ENCODE results near the gene ATOH8.

DNA sequence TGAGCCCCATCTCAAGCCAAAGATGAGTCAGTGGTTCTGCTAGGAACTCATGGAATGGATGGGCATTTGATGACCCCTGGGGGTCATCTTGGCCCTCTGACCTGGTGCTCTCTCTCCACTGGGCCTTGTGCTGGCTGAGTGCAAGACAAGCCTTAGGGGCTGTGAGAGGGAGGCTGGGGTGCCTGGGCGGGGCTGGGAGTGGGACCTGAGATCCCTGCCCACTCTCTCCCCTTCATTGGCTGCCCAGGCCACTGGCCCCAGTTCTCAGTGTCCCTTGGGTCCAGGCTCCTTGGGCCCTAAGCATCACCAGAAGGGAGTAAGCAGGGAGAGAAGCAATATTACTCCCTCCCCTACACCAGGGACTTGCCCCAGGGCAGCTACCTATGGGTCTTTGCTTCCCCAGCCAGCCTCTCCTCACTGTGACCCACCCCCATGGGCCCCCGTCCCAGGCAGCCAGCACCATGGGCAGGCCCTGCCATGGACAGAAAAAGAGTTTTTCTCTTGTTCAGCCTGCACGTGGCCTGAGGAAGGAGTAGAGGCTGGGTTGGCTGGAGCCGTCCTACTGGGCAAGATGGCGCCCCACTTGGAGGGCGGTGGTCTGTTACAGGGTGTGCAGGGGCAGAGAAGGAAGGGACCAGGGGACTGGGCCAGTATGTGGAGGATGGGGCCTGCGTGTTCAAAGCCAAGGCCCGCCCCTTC, 33.6 kb downstream of the ATOH8 start:
- TF ChIP-seq, protein P1, sequence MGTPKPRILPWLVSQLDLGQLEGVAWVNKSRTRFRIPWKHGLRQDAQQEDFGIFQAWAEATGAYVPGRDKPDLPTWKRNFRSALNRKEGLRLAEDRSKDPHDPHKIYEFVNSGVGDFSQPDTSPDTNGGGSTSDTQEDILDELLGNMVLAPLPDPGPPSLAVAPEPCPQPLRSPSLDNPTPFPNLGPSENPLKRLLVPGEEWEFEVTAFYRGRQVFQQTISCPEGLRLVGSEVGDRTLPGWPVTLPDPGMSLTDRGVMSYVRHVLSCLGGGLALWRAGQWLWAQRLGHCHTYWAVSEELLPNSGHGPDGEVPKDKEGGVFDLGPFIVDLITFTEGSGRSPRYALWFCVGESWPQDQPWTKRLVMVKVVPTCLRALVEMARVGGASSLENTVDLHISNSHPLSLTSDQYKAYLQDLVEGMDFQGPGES (IDR thresholded peaks at IDR 0.05; ENCODE audit: low read depth, low read length), result no peak
- TF ChIP-seq TAF1 (IDR thresholded peaks at IDR 0.05; ENCODE audit: borderline replicate concordance, low read depth, low read length), result no peak
- TF ChIP-seq POLR2AphosphoS5 (IDR thresholded peaks at IDR 0.05; ENCODE audit: low read depth, low read length), result no peak
- TF ChIP-seq, protein P2, sequence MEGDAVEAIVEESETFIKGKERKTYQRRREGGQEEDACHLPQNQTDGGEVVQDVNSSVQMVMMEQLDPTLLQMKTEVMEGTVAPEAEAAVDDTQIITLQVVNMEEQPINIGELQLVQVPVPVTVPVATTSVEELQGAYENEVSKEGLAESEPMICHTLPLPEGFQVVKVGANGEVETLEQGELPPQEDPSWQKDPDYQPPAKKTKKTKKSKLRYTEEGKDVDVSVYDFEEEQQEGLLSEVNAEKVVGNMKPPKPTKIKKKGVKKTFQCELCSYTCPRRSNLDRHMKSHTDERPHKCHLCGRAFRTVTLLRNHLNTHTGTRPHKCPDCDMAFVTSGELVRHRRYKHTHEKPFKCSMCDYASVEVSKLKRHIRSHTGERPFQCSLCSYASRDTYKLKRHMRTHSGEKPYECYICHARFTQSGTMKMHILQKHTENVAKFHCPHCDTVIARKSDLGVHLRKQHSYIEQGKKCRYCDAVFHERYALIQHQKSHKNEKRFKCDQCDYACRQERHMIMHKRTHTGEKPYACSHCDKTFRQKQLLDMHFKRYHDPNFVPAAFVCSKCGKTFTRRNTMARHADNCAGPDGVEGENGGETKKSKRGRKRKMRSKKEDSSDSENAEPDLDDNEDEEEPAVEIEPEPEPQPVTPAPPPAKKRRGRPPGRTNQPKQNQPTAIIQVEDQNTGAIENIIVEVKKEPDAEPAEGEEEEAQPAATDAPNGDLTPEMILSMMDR (IDR thresholded peaks at IDR 0.05), result no peak
- no peak for TF ChIP-seq RXRA (IDR thresholded peaks at IDR 0.05; ENCODE audit: borderline replicate concordance, low read depth)
- no peak for TF ChIP-seq YY1 (IDR thresholded peaks at IDR 0.05; ENCODE audit: low read depth)
- no peak for TF ChIP-seq SMC3 (IDR thresholded peaks at IDR 0.05; ENCODE audit: low read depth, low read length)
- TF ChIP-seq, protein P3, sequence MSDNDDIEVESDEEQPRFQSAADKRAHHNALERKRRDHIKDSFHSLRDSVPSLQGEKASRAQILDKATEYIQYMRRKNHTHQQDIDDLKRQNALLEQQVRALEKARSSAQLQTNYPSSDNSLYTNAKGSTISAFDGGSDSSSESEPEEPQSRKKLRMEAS (IDR thresholded peaks at IDR 0.05; ENCODE audit: low read depth), result no peak

Measured in SK-N-SH (cell line).